ENCODE data around the gene TMEM156.

DNA sequence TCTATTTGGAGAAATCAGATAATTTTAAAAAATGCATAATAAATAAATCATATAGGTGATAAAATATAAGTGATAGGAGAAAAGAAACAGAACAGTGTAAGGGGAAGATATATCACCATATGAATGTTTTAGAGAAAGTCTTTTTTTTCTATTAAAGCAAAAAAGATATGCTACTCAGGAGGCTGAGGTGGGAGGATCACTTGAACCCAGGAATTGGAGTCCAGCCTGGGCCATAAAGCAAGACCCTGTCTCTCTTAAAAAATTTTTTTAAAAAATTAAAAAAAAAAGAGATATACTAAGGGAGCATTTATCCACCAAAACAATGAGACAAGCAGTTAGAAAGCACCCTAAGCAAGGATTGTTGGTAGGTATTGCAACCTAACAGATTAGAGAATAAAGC, 6.1 kb downstream of the TMEM156 start:
- TF ChIP-seq, protein P1, sequence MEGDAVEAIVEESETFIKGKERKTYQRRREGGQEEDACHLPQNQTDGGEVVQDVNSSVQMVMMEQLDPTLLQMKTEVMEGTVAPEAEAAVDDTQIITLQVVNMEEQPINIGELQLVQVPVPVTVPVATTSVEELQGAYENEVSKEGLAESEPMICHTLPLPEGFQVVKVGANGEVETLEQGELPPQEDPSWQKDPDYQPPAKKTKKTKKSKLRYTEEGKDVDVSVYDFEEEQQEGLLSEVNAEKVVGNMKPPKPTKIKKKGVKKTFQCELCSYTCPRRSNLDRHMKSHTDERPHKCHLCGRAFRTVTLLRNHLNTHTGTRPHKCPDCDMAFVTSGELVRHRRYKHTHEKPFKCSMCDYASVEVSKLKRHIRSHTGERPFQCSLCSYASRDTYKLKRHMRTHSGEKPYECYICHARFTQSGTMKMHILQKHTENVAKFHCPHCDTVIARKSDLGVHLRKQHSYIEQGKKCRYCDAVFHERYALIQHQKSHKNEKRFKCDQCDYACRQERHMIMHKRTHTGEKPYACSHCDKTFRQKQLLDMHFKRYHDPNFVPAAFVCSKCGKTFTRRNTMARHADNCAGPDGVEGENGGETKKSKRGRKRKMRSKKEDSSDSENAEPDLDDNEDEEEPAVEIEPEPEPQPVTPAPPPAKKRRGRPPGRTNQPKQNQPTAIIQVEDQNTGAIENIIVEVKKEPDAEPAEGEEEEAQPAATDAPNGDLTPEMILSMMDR (IDR thresholded peaks at IDR 0.05 in 4 of 5, conservative IDR thresholded peaks at IDR 0.05 in 1 of 5), result no peak
- no peak for TF ChIP-seq POLR2A (IDR thresholded peaks at IDR 0.05)

Measured in gastrocnemius medialis (tissue), 4 donors.